Omental fat pad (tissue), 4 donors: ENCODE results near the gene MEIS1. TPM values are rescaled to one million over a fixed set of nuclear protein-coding genes. Genes with fewer than 3 reads are reported as not detected.

ENCODE experiments used
- ATAC-seq: fragments of 150-250 bp; one replicate; pipeline ENCODE4 v1.9.1; 2016; ENCODE audit warnings: mild to moderate bottlenecking, moderate library complexity; ENCODE audit not compliant: low FRiP score
- DNase-seq: peaks from one replicate; pipeline ENCODE4 v3.0.0-alpha.2; 2019; ENCODE audit warnings: low spot score
- total RNA-seq, 4 donors: library from RNA; depleted of rRNA; stranded (reverse); fragments of >200 nt; gene quantifications; one replicate each; pipeline ENCODE4 v1.1.0, GENCODE V29; 2016
- TF ChIP-seq, protein P1 (sequence below), 3 donors: fragments of 450-650 bp; IDR thresholded peaks; one replicate each; pipeline ENCODE4 v1.5.1; 2016 to 2017; ENCODE audit warnings: antibody characterized with exemption in 3 of 3, mild to moderate bottlenecking in 3 of 3, moderate library complexity in 2 of 3

The MEIS1 gene
- total RNA-seq, 4 donors from 2014 or later: 19.8 to 67.3 (median 46.3) TPM

DNA sequence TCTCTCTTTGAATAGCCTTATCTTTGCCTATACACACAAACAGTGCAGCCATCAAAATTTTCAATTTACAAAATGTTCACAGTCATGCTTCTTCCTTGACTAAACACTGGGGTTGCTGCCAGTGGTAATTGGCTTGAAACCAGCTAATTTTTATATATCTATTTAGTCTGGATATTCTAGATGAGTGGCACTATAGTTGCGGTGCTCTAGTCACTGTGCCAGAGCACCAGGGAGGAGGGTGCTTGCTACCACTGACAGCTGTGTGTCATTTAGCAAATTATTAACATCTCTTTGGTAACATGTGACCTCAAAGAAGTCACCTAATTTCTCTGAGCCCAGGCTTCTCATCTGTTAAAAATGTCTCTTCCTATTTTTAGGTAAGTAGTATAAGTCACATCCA is 130.4 kb downstream of the MEIS1 start:
- DNase-seq: no peak
- ATAC-seq: peak; percentile 26
- TF ChIP-seq, protein P1, sequence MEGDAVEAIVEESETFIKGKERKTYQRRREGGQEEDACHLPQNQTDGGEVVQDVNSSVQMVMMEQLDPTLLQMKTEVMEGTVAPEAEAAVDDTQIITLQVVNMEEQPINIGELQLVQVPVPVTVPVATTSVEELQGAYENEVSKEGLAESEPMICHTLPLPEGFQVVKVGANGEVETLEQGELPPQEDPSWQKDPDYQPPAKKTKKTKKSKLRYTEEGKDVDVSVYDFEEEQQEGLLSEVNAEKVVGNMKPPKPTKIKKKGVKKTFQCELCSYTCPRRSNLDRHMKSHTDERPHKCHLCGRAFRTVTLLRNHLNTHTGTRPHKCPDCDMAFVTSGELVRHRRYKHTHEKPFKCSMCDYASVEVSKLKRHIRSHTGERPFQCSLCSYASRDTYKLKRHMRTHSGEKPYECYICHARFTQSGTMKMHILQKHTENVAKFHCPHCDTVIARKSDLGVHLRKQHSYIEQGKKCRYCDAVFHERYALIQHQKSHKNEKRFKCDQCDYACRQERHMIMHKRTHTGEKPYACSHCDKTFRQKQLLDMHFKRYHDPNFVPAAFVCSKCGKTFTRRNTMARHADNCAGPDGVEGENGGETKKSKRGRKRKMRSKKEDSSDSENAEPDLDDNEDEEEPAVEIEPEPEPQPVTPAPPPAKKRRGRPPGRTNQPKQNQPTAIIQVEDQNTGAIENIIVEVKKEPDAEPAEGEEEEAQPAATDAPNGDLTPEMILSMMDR (IDR thresholded peaks at IDR 0.05): no peak

DNA sequence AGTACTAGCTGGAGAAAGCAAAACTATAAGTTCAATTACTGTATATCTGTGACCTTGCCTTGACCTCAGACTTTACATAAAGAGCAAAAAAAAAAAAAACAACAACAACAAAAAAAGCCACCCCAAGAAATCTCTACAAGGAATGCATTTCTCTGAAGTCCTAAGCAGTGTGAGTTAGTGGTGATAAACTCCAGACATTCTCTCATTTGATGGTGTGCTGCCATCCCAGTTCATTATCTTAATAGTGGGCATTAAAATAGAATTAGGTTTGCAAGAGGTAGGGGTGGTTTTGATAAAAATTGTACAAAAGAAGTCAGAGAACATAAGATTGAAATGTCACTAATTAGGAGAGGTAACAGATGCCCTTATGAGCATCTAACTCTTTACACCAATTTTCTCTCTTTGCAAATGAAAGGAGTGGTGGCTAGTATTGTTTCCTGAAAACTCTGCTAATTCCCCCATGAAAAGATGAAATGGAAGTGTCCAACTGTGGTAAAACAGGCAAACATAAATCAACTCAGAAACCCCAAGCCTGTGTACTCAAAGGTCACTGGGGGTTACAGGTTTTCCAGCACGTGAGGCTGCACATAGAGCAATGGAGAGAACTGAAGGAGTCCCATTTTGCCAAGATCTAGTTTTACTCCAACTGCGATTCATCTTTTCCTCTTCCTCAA is 131.9 kb downstream of the MEIS1 start:
- ATAC-seq (no peak), DNase-seq (no peak)
- TF ChIP-seq, protein P1 (IDR thresholded peaks at IDR 0.05): no peak

DNA sequence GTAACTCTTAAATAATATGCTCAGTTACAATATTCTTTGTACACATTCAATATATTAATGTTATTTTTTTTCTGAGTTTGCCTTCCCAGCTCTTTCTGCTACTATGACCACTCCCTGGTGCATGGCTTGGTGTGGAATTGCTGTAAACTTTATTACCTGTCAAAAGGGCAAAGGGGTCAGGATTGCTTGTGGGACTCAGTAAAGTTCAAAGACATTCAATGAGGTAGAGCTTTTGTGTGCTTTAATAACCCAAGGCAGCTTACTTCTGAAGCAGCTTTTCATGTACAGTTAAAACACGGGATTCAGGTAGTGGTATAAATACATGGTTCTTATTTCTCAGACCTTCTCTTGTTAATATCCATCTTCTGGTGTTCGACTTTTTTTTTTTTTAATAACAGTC is 132.8 kb downstream of the MEIS1 start:
- DNase-seq (no peak), ATAC-seq (no peak)
- TF ChIP-seq, protein P1 (IDR thresholded peaks at IDR 0.05): no peak

DNA sequence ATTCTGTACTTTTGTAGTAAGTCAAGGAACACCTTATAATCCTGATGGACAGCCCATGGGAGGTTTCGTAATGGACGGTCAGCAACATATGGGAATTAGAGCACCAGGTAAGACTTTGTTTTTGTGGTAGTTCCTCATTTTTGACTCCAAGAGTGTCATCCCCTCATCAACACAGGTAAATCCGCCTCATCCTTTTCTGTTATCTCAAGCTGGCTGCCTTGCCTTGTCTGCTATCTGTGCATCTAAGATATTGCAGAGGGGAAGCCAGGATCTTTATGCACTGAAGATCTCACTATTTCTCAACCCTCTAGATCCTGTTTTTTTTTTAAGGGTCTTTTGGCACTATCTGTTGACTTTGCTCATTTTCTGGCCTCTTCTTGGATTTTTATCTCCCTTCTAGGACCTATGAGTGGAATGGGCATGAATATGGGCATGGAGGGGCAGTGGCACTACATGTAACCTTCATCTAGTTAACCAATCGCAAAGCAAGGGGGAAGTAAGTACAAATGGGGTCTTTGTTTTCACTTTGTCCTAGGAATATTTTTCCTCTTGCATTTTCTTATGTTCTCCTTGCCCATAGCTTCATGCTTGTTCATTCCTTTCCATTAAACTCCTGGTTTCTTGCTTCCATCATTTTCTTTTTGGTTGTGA is 133.8 kb downstream of the MEIS1 start:
- TF ChIP-seq, protein P1 (IDR thresholded peaks at IDR 0.05): no peak
- DNase-seq: no peak
- ATAC-seq: no peak

DNA sequence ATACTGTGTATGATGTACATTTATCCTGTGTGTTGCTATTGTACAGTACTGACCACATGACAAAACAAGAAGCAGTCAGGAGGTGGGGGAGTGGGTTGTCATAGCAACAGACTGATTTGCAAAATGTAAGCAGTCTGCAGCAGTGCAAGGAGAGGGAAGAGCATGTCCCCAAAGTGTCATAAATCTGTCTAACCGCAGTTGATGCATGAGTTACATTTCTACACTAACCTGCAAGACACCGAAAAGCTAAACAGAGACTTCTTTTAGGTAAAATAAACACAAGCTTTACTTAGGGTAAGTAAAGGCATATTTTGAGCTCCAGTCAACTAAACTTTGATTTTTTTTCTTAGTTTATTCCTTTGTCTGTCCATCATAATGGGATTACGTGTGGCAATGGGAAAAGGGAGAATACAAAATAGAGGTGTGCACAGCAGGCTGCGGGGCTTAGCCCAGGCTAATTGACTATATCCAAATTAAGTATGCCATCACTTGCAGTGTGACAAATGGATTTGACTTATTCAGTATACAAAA is 134.5 kb downstream of the MEIS1 start:
- no peak for DNase-seq
- TF ChIP-seq, protein P1 (IDR thresholded peaks at IDR 0.05): no peak
- no peak for ATAC-seq

DNA sequence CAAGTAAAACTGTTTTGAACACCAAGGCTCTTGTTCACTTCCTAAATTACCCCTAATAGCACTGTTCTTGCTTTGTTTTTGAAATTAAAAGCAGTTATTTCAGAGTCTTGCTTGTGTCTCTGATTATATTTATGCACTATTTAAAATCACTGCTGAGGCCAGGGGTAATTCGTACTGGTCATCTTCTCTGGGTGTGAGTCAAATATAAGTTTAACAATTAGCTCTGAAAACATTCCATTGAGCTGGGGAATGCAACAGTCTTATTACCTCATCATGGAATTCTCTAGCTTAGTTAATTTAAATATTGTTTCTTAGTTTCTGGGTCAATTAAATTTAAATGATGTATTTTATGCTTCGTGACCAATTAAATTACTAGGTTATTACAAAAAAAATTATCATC is 135.0 kb downstream of the MEIS1 start:
- TF ChIP-seq, protein P1 (IDR thresholded peaks at IDR 0.05): no peak
- no peak for DNase-seq
- no peak for ATAC-seq

DNA sequence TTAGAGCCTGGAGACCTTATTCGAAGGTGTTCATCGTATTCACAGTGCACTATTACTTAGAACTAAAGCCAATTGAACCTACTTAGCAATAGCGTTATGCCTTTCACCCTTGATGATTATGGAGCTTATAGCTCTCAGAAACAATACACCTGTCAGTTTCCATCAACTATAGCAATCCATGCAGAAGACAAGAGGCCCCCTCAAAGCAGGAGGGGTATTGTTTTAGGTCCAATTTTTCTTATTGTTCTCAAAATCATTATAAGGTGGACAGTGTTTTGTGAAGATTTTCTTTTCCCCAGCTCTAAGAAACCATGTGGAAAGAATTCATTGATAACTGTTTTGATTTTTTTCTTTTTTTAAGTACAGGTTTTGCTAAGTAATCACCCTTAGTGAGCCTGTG is 135.5 kb downstream of the MEIS1 start:
- no peak for DNase-seq
- TF ChIP-seq, protein P1 (IDR thresholded peaks at IDR 0.05): no peak
- no peak for ATAC-seq
